CD14-positive monocyte (primary cell): ENCODE data around the gene ELOVL1. TPM values are rescaled to one million over a fixed set of nuclear protein-coding genes. Genes with fewer than 3 reads are reported as not detected.
A peak's percentile ranks its signal among the peaks of the same experiment; 100 is the strongest.

ENCODE experiments used
- DNase-seq, 3 donors: peaks; one replicate each; pipeline ENCODE4 v3.0.0-alpha.2; 2011 to 2022
- H2AFZ ChIP-seq: 2 replicates; pipeline ENCODE4 v1.6.0; 2012; ENCODE audit warnings: mild to moderate bottlenecking, low read depth, low read length, inconsistent platforms; ENCODE audit not compliant: insufficient read depth, poor library complexity, severe bottlenecking
- H3K27ac ChIP-seq, 2 donors: 1 replicate in 1 of 2; 2 replicates in 1 of 2; pipeline ENCODE4 v1.5.1; 2012 to 2013; ENCODE audit warnings: low read length in 2 of 2, control low read depth in 1 of 2, inconsistent platforms in 1 of 2, low read depth in 1 of 2, mild to moderate bottlenecking in 1 of 2
- H3K27me3 ChIP-seq, 2 donors: one replicate each; pipeline versions ENCODE4 v1.6.0 to v1.6.1; 2011 to 2013; ENCODE audit warnings: low read length in 2 of 2; ENCODE audit not compliant: control insufficient read depth in 2 of 2, insufficient read depth in 2 of 2
- H3K36me3 ChIP-seq, 2 donors: replicated peaks in 1 of 2; 1 replicate in 1 of 2; 2 replicates in 1 of 2; pipeline versions ENCODE4 v1.5.1 to v1.6.1; 2012 to 2013; ENCODE audit warnings: low read length in 2 of 2, control low read depth in 1 of 2, inconsistent platforms in 1 of 2, mild to moderate bottlenecking in 1 of 2; ENCODE audit not compliant: insufficient read depth in 2 of 2, control insufficient read depth in 1 of 2
- H3K4me1 ChIP-seq, 2 donors: 1 replicate in 1 of 2; 2 replicates in 1 of 2; pipeline versions ENCODE4 v1.5.1 to v1.6.1; 2012 to 2013; ENCODE audit warnings: low read length in 2 of 2, control low read depth in 1 of 2, inconsistent platforms in 1 of 2, mild to moderate bottlenecking in 1 of 2, moderate library complexity in 1 of 2; ENCODE audit not compliant: insufficient read depth in 2 of 2, control insufficient read depth in 1 of 2
- H3K4me2 ChIP-seq: replicated peaks from 2 replicates; pipeline ENCODE3; 2012; ENCODE audit warnings: low read length, moderate library complexity, mild to moderate bottlenecking; ENCODE audit not compliant: poor library complexity, severe bottlenecking; ENCODE audit errors: extremely low read depth
- H3K4me3 ChIP-seq, 3 experiments: fragments of 200-600 bp in 1 of 3; sonication (generic) in 1 of 3; replicated peaks in 1 of 3; 1 replicate in 2 of 3; 2 replicates in 1 of 3; pipeline ENCODE4 v1.5.1; 2011 to 2013; ENCODE audit warnings: low read length in 3 of 3, mild to moderate bottlenecking in 3 of 3, control low read depth in 2 of 3, low read depth in 2 of 3, inconsistent platforms in 1 of 3, moderate library complexity in 1 of 3
- H3K79me2 ChIP-seq: 2 replicates; pipeline ENCODE4 v1.6.0; 2012; ENCODE audit warnings: mild to moderate bottlenecking, control low read depth, inconsistent platforms, low read length, moderate library complexity; ENCODE audit not compliant: insufficient read depth
- H3K9ac ChIP-seq: 2 replicates; pipeline ENCODE4 v1.6.0; 2017; ENCODE audit warnings: low read length, mild to moderate bottlenecking; ENCODE audit not compliant: insufficient read depth, poor library complexity, severe bottlenecking
- H3K9me3 ChIP-seq, 2 donors: replicated peaks in 1 of 2; 1 replicate in 1 of 2; 2 replicates in 1 of 2; pipeline versions ENCODE4 v1.5.1 to v1.6.1; 2012 to 2013; ENCODE audit warnings: low read length in 2 of 2, control low read depth in 1 of 2; ENCODE audit not compliant: control insufficient read depth in 1 of 2, insufficient read depth in 1 of 2
- H4K20me1 ChIP-seq: 2 replicates; pipeline ENCODE4 v1.6.0; 2012; ENCODE audit warnings: mild to moderate bottlenecking, low read length, control low read depth, moderate library complexity; ENCODE audit not compliant: insufficient read depth
- H3K27ac Mint-ChIP-seq, 7 donors: one replicate each; pipeline ENCODE4 v1.8.0; 2020; ENCODE audit warnings: mild to moderate bottlenecking in 7 of 7, mixed read lengths in 7 of 7, moderate library complexity in 6 of 7, inconsistent platforms in 2 of 7
- H3K27me3 Mint-ChIP-seq, 3 donors: one replicate each; pipeline ENCODE4 v1.8.0; 2021 to 2022; ENCODE audit warnings: low read depth in 3 of 3, mild to moderate bottlenecking in 3 of 3, mixed read lengths in 3 of 3, moderate library complexity in 3 of 3, inconsistent platforms in 1 of 3
- H3K36me3 Mint-ChIP-seq, 2 donors: one replicate each; pipeline ENCODE4 v1.8.0; 2020; ENCODE audit warnings: mixed read lengths in 2 of 2, inconsistent platforms in 1 of 2, mild to moderate bottlenecking in 1 of 2
- H3K4me1 Mint-ChIP-seq: one replicate; pipeline ENCODE4 v1.8.0; 2020; ENCODE audit warnings: mild to moderate bottlenecking, mixed read lengths
- H3K4me3 Mint-ChIP-seq, 2 donors: one replicate each; pipeline ENCODE4 v1.8.0; 2020; ENCODE audit warnings: mild to moderate bottlenecking in 2 of 2, mixed read lengths in 2 of 2, moderate library complexity in 1 of 2
- H3K9me3 Mint-ChIP-seq, 7 donors: one replicate each; pipeline ENCODE4 v1.8.0; 2020 to 2022; ENCODE audit warnings: mixed read lengths in 7 of 7, mild to moderate bottlenecking in 6 of 7, moderate library complexity in 6 of 7, inconsistent platforms in 2 of 7
- CTCF ChIP-seq: fragments of 200-600 bp; IDR thresholded peaks from one replicate; pipeline ENCODE4 v1.8.0; 2022; ENCODE audit warnings: antibody characterized with exemption, mild to moderate bottlenecking
- WGBS: methylation state at CpG from one replicate; pipeline ENCODE4 v1.1.5; 2013; ENCODE audit warnings: missing lambda C conversion rate; ENCODE audit not compliant: insufficient coverage; 5-methylcytosine and 5-hydroxymethylcytosine counted together
- intact Hi-C, 2 donors: fragments of 100-400 bp; cut with micrococcal nuclease; formaldehyde crosslinking; loops; one replicate each; pipeline versions ENCODE4 v1.15.0 to v1.15.1; 2023
- polyA plus RNA-seq, 3 donors: library from polyadenylated mRNA; depleted of rRNA in 1 of 3; unstranded in 2 of 3; stranded (reverse) in 1 of 3; fragments of 300-500 nt in 2 of 3; fragments of >200 nt in 1 of 3; fragmentation: Illumina TruSeq in 2 of 3; gene quantifications; 1 replicate in 2 of 3; 2 replicates in 1 of 3; pipeline ENCODE4 v1.2.3, GENCODE V29; 2012 to 2021

The ELOVL1 gene
- polyA plus RNA-seq, 3 donors: 135 to 151 (median 148) TPM

- intact Hi-C loops: loop anchor here (2.0 to 10.0 kb wide), 5 partner anchors 21 to 255 kb away; partner anchors contain the start of genes CDC20 (in 1 of the 2) and ELOVL1 (in 1 of the 2)
- H3K79me2 ChIP-seq: peaks cover 71% of the 10 kb centered on the region
- H3K36me3 Mint-ChIP-seq: peaks cover 38 to 39% of the 10 kb centered on the region in 2 donors
Measured at GRCh38 chr1:43389326-43390313, 21.8 kb upstream of the ELOVL1 start, which contains the start of the genes MED8 and SZT2. MED8 (minus strand) TSS chr1:43389800; CDS start chr1:43389764, 36 bp downstream. SZT2 (plus strand) TSS chr1:43389899; CDS start chr1:43389969, 70 bp downstream.

More at GRCh38 chr1:43389326-43390313, 21.8 kb upstream of the ELOVL1 start, which contains the start of the genes MED8 and SZT2:
- peaks cover 31% of the 10 kb centered on the region for H4K20me1 ChIP-seq
- Mint-ChIP-seq H3K9me3 (peaks cover 0 to 1% (median 0%) of the 10 kb centered on the region in 7 donors), H3K27ac (peak within 1 kb of the TSS; percentile 97 to 100 (median 98)), H3K4me3 (peak within 1 kb of the TSS; percentile 100), H3K4me1 (peaks cover 26% of the 10 kb centered on the region), H3K27me3 (no peaks in the 10 kb centered on the region)
- H2AFZ ChIP-seq: peak within 1 kb of the TSS; percentile 88
- H3K9ac ChIP-seq: peak within 1 kb of the TSS; percentile 79
- peak within 1 kb of the TSS; percentile 54 to 94 (median 78) for H3K4me3 ChIP-seq
- H3K27ac ChIP-seq: peak within 1 kb of the TSS; percentile 24 to 88
- H3K27me3 ChIP-seq: no peaks in the 10 kb centered on the region
- H3K36me3 ChIP-seq: peaks cover 34 to 53% of the 10 kb centered on the region in 2 donors
- TF ChIP-seq CTCF: no peak
- H3K4me1 ChIP-seq: peaks cover 18 to 30% of the 10 kb centered on the region in 2 donors
- peak; percentile 94 to 98 (median 96) for DNase-seq
- H3K9me3 ChIP-seq: no peaks in the 10 kb centered on the region
- peak within 1 kb of the TSS; percentile 87 for H3K4me2 ChIP-seq
- under 1% methylated on average over 59 of the region's 65 CpGs for WGBS
